HG03457 (cell line): ENCODE data around the gene SYT13.
"Not testable (repeated sequence)": the region's sequence is repeated elsewhere in the genome, so short reads cannot be mapped to it uniquely, and the experiment has no call there.

Experiments
- ATAC-seq: cut with Tn5 transposase; IDR thresholded peaks from one replicate; pipeline ENCODE4 v1.9.1; 2021; ENCODE audit warnings: moderate number of reproducible peaks; ENCODE audit not compliant: unreplicated experiment

The SYT13 gene

DNA sequence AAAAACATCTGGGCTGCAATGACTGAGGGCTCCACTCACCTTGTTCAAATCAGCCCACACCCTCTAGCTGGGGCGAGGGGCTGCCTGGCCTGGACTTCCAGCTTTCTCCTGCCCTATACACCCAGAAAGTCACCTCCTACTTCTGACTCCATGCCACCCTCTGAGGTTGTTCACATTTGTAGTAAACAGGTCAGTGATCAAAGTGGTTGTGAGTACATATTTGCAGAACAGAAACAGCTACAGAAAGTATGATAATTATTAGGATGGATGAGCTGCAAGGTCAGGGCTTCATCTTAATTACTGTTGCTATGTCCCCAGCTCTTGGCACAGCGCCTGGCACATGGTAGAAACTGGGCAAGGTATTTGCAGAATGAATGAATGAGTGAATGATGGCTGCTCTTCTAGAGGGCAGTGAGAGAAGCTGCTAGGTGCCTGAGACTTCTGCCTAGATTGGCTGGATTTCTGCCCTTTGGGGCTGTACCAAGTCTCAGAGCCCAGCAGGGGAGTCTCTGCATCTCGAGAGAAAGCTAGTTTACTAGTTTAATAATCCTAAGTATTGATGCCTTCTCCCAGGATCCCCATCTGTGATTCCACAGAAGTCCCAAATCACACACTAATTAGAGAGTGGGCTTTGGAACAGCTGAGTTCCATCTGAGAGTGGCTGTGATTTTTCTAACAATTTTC, 36.0 kb downstream of the SYT13 start:
- ATAC-seq = no peak

DNA sequence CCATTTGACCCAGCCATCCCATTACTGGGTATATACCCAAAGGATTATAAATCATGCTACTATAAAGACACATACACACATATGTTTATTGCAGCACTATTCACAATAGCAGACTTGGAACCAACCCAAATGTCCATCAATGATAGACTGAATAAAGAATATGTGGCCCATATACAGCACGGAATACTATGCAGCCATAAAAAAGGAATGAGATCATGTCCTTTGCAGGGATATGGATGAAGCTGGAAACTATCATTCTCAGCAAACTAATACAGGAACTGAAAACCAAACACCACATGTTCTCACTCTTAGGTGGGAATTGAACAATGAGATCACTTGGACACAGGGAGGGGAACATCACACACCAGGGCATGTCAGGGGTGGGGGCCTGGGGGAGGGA, 36.8 kb downstream of the SYT13 start:
- not testable (repeated sequence) for ATAC-seq

DNA sequence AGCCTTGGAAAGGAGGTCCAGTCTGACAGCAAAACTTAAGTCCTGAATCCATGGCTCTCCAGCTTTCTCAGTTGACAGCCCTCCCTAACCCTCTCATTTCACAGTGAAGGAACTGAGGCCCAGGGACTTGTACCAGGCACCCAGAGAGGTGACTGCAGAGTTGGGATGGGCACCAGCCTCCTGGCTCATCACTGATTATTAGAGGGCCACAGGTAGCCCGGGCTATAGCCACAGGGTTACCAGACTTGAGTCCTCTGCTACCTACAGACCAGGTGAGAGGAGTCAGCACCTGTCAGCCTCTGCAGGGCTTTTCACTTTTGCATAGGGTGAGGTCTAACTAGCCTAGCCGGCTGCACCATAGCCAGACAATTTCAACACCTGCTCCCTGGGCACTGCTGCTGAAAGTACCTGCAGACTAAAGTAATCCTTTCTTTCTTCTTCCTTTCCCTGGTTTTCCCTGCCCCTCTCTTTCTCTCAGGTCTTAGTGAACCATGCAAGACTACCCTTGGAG, 37.6 kb downstream of the SYT13 start:
- ATAC-seq = no peak

DNA sequence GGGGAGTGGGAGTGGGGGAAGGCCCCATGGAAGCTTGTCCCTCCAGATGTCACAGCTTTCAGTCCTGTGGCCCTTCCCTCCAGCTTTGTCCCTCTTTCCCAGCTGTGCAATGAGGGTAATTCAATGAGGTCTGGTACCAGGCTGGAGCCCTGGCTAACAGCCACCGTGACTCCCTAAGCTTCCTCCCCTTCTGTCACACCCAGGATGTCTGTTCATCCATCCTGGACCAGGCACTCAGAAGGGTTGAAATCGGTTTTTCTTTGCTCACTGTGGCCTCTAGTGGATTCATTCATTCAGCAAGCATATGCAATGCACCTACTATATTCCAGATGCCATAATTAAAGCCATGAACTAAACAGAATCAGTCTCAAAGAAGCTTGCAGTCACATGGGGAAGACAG, 38.7 kb downstream of the SYT13 start:
- no peak for ATAC-seq

DNA sequence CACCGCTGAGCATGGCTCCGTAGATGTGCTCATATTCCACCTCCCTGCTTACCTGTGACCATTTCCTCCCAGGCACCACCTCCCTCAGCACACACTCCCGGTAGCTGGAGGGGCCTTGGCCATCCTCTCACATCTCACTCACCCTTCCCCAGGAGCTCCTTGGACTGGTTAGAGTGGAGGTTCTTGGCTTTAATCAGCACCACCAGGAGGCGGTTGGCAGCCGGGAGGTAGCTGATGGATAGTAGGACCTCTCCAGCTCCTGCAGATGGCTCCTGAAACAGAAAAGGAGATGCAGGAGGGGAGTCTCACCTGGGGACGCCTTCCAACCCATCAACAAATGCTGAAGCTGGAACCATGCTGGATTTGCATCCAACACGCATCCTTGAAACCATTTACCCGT, 39.9 kb downstream of the SYT13 start:
- no peak for ATAC-seq

DNA sequence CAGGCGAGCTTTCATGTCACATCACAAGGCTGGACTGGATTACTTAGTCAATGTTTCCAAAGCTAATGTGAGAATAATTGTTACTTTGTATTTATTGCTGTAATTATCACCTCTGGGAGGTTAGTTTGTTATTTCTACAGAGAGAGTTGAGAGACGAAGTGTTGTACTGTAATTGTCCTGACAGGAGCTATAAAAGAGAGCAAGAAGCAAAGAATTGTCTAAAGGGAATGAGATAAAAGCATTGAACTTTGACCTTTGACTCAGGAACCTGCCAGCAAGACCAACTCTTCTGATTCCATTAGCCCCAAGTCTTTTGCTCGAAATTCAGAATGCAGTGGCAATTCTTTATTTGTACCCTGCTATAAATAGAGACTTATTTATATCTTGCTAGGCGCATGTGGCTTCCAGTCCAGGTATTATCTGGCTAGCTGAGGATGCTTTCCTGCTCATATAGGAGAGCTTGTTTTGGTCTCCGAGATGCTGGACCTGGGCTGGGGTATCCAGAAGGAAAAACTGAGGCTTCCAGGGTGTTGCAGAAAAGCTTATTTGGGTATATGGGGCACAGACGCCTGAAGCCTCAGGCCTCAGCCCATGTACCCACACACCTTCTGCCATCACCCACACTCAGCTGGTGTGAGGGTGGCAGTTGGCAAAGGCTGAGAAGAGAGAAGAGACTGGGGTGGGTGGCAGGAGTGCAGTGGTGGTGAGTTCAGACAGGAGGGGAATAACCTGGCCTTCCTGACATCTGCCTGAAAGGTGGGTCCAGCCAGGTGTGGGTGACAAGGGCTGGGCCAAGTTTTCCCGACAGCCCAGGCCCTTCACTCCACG, 40.7 kb downstream of the SYT13 start:
- ATAC-seq = no peak

DNA sequence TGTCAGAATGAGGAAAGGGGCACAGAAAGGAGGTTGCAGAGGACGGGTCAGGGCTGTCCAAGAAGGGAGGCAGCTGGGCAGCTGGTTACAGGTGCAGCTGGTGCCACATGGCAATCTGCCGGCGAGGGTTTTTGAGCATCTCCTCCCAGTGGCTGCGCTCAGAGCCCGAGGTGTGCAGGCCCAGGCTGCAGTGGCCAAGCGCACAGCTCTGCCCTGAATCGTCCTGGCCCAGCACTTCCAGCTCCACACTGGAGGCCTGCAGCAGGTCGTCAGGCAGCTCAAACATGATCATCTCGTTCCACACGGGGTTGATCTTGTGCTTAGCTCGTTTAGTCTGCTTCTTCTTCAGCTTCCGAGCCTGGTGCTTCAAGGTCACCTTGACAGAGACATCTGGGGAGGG, 42.2 kb downstream of the SYT13 start:
- ATAC-seq = no peak

DNA sequence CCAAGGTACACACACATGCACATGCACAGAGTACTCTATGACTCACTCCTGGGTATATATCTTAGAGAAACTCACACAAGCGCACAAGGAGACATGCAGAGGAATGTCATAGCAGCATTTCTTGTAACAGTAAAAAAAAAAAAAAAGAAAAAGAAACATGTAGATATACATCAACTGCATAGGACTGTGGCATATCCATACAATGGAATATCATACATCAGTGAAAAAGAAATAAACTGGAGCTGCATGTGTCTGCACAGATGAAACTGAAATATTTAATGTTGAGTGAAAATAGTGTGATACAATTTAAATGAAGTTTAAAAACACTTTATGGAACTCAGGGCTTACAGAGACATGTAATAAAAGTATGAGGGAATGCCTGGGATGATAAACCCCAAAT, 46.4 kb downstream of the SYT13 start:
- no peak for ATAC-seq

DNA sequence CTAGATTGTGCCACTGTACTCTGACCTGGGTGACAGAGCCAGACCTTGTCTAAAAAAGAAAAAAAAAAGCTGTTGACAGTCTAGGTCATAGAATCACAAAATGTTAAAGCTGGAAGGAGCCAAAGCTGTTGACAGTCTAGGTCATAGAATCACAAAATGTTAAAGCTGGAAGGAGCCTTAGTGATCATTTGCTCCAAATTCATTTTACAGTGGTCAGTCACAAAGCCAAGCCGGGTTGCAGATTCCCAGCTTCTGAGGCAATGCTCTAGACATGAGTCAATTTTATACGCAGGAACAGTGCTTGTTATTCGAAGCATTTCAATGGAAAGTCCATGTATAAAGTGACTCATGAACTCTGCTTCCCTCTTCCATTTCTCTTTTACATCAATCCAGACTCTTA, 47.4 kb downstream of the SYT13 start:
- ATAC-seq = no peak

DNA sequence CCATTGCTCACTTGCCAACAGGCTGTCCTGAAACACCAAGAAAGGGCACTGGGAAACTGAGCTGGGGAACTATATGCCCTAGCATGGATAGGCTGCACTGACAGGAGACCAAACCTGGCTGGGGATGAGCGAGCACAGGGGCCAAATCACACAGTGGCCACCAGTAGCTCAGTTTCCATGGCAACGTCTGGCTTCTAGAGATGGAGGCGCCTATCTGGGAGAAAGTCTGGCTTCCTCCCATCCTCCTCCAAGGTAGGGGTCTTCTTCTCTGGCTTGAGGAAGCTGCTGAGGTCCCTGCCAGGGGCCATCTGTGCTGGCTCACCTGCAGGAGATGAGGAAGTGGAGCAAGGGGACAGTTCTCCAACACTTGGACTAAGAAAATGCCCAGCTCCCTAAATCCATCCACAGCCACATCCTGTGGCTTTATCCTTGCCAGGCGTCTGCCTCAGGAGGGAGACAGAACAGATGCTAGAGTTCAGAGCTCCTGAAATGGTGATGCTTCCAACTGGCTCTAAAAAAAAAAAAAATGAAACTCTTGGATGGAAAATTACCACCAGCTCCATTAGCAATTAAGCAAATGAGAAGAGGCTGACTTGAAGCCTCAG, 48.3 kb downstream of the SYT13 start:
- ATAC-seq = no peak

DNA sequence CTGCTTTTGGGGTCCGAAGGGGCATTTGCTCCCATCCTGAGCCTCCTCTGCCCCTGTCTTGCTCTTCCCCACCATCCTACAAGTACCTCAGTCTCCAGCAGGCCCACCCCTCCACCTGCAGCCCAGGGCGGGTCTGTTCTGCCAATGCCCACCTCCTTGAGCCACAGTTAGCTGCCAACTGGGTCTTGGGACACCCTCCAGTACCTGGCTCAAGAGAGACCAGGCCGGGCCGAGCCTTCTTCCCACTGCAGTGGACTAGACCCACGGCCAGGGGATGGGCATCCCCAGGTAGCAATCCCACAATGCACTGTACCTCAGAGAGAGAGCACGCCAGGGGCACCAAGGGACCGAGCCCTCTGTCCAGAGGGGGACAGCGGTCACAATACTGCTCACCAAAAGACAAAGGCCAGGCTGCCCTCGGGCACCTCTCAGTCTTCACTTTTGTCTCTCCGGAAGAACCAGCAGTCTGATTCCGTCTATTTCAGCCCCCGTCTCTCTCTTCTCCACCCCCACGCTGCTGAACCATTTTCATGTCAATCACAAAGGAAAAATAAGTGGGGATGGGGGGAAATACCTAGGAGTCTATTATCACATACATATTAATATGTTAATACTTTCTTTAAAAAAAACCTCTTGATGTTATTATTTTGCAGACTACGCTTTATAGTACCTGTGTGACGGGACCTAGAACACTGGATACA, 51.7 kb downstream of the SYT13 start:
- ATAC-seq = no peak

DNA sequence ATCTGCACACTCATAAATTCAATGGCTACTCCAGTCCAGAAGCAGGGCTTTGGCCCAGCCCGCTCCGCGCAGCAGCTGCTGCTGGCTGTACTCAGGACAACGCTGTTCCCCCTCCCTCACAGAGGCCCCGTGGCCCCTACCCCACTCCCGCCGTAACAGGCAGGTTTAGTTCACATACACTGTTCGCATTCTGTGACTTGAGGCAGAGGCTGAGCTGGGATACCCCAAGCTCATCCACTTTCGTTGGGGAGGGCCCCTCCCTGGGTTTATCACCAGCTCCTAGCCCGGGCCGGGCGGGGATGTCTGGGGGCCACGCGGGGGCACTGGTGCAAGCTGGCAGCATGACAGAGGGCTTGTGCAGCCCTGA, 52.4 kb downstream of the SYT13 start:
- no peak for ATAC-seq

DNA sequence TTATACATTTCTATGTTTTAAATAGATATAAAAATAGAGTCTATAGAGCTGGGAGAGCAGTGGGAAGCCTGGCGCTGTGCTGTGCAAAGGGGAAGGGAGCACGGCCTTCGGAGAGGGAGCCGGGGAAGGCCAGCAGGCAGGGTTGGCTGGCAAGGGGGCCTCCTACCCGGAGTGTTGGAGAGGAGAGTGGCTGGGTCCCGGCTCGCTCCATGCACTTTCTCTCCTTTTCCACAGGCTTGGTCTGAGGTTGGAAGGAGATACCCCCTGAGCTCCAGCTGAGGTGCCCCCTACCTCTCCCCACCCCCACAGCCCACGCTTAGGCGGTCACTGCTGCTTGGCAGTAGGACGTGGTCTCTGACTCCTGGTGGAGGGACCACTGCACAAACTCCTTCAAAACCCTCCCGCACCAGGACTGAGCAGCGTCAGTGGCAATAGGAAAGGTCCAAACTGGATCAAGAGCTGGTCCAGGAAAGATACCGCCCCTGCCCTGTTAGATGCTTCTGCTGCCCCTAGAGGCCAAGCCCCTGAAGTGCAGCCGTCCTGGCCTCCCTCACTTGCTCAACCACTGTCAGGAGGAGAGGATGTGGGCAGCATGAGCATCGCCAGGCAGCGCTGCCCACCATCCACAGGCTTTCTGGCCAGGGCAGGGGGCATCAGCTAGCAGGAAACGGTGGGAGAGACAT, 52.9 kb downstream of the SYT13 start:
- no peak for ATAC-seq

DNA sequence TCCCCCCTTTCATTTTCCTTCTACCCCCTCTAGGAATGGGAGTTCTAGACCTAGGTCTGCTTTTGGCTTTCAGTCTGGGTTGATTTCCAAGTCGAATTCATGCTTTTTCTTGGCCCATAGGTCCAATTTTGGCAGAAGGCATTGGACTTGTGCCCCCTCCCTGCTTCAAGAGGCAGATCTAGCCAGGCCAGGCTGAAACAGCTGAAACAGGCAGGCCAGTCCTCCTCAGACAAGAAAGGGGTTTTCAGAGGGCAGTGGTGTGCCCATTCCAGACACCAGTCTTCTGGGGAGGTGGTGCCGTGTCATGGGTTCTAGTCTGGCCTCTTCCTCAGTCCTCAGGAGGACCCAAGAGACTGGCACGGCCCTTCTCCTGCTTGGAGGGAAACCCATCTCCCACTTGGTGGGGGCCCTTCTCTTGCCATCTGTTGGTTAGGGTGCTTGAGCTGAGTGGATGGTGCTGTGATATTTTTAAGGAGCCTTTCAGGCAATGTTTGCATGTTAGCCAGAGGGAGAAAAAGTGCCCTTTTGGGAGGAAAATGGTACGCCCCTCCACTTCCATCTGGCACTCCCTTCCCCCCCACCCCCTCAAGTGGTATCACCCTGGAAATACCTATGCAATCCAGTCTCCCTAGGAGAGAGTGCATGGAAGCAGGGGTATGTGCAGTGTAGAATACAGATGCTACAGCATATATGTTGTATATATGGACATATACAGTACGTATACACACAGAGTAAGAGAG, 53.6 kb downstream of the SYT13 start:
- no peak for ATAC-seq

DNA sequence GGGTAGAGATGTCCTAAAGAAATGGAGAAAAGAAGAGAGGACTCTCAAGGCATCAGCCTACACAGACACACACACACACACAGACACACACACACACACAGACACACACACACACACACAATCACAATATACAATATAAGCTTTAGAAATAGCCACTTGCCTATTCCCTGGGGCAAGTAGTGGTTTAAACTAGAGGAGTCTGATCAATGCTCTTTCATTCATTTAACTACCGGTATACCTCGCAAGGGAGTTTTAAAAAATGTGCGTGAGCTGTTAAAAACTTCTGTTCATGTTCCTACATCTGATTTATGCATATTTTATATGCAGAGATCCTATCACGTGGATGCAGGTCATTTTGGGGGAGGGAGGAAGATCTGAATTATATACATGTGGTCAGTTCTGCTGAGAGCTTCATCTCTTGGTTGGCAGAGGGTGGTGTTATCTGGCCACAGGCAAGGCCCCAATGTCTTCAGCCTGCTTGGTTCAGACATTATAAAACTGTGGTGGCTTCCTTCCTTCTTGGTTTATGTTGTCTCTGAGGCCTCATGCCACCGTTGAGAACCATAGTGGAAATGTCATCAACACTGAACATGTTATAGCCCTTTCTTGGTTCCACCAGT, 56.6 kb downstream of the SYT13 start:
- no peak for ATAC-seq

DNA sequence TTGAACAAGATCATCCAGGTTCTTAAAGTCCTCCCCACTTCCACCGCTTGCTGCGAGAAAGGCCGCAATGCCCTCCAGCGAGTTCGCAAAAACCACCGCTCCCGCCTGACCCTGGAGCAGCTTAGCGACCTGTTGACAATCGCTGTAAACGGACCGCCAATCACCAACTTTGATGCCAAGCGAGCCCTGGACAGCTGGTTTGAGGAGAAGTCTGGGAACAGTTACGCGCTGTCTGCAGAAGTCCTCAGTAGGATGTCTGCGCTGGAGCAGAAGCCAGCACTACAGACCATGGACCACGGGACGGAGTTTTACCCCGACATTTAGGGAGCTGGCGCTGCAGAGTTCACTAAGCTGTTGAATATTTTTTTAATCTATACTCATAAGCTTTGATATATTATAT, 58.3 kb downstream of the SYT13 start:
- ATAC-seq = no peak

DNA sequence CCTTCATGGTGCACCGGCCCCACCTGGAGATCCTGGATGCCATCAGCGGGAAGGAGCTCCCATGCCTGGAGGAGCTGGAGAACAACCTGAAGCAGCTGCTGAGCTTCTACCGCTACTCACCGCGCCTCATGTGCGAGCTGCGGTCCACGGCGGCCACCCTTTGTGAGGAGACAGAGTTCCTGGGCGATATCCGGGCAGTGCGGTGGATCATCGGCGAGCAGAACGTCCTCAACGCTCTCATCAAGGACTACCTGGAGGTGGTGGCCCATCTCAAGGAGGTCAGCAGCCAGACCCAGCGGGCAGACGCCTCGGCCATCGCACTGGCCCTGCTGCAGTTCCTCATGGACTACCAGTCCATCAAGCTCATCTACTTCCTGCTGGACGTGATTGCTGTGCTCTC, 59.2 kb downstream of the SYT13 start:
- no peak for ATAC-seq

DNA sequence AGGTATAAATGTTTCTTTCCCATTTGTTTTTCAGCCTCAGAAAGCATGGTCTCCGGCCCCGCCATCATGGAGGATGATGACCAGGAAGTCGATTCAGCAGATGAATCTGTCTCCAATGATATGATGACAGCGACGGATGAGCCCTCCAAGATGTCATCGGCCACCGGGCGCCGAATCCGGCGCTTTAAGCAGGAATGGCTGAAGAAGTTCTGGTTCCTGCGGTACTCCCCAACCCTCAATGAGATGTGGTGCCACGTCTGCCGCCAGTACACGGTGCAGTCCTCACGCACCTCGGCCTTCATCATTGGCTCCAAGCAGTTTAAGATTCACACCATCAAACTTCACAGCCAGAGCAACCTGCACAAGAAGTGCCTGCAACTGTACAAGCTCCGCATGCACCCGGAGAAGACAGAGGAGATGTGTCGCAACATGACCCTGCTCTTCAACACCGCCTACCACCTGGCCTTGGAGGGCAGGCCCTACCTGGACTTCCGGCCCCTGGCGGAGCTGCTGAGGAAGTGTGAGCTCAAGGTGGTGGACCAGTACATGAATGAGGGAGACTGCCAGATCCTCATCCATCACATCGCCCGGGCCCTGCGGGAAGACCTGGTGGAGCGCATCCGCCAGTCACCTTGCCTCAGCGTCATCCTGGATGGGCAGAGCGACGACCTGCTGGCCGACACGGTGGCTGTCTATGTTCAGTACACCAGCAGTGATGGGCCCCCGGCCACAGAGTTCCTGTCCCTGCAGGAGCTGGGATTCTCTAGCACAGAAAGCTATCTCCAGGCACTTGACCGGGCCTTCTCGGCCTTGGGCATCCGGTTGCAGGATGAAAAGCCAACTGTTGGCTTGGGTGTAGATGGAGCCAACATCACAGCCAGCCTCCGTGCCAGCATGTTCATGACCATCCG, 59.9 kb downstream of the SYT13 start:
- ATAC-seq = no peak

DNA sequence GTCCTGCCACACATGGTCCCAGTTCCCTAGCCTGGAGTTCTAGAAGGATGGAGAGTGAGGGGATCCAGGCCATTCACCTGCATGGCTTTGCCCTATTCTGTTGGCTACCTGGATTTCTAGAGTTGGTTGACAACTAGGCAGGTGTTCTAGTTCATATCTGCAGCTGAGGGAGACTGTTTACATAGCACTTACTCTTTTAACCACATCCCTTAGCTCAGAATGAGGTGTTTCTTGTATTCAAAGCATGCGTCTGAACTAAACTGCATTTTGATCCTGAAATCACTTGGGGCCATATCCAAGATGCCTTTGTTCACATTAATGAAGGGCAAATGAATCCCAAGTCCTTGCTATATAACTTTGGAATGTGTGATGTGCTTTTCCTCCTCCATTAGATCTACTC, 60.9 kb downstream of the SYT13 start:
- no peak for ATAC-seq
